HuH-7.5 (cell line): ENCODE data around the gene PRR7.
"Not testable (repeated sequence)": the region's sequence is repeated elsewhere in the genome, so short reads cannot be mapped to it uniquely, and the experiment has no call there.

Experiments
- DNase-seq: peaks from one replicate; pipeline ENCODE4 v3.0.0; 2011; ENCODE audit warnings: low spot score

Gene PRR7

DNA sequence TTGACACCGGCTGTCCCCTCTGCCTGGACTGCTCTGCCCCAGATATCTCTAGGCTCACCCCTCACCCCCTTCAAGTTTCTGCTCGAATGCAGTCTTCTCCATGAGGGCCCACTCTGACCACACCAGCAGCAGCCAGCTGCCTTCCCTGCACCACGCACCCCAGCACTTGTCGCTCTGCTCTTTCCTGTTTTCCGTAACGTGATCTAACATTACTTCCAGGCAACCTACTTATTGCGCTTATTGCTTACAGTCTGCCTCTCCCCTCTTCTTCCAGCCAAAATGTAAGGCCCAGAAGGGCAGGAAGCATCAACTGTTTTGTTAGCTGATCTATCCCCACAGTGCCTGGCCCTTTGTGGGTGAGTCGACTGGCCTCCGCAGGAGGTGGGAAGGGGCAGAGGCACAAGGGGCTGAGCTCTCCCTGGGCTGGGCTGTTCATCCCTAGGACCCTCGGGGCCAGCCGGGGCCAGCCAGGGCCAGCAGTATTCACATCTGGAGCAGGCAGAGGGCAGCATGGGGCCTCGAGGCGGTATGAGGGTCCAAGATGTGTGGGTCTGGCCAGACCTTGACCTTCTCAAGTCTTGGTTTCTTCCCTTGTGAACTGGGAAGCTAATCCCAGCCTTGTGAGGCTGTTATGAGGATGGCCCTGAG is 38.4 kb downstream of the PRR7 start:
- DNase-seq = no peak

DNA sequence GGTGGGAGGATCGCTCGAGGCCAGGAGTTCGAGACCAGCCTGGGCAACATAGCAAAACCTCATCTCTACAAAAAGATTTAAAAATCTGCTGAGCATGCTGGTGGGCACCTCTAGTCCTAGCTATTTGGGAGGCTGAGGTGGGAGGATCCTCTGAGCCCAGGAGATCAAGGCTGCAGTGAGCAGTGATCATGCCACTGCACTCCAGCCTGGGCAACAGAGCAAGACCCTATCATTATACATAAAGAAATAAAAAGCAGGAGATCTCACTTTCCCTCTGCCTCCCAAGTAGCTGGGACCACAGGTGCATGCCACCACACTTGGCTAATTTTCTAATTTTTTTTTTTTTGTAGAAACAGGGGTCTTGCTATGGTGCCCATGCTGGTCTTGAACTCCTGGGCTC is 39.1 kb downstream of the PRR7 start:
- not testable (repeated sequence) for DNase-seq

GRCh38 chr5:177486256-177486655 is 39.6 kb downstream of the PRR7 start:
- no peak for DNase-seq

GRCh38 chr5:177487144-177487543 is 40.5 kb downstream of the PRR7 start:
- DNase-seq = no peak

DNA sequence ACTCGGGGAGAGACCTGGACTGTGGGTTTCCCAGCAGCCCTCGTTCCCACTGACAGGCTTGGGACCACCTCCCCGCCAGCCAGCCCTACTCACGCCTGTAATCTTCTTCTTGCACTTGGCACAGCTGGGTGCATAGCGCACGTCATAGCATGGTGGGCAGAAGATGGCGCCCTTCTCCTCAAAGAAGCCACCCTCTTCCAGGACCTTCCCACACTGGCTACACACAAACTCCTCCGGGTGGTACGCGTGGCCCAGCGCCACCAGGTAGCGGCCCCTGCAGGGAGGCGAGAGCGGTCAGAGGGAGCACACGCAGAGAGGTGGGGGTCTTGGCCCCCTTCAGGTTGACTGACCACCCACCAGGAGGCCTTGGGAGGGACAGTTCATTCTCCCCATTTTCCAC is 41.4 kb downstream of the PRR7 start:
- no peak for DNase-seq

- DNase-seq = no peak
Measured at GRCh38 chr5:177489119-177489716, 42.6 kb downstream of the PRR7 start.

DNA sequence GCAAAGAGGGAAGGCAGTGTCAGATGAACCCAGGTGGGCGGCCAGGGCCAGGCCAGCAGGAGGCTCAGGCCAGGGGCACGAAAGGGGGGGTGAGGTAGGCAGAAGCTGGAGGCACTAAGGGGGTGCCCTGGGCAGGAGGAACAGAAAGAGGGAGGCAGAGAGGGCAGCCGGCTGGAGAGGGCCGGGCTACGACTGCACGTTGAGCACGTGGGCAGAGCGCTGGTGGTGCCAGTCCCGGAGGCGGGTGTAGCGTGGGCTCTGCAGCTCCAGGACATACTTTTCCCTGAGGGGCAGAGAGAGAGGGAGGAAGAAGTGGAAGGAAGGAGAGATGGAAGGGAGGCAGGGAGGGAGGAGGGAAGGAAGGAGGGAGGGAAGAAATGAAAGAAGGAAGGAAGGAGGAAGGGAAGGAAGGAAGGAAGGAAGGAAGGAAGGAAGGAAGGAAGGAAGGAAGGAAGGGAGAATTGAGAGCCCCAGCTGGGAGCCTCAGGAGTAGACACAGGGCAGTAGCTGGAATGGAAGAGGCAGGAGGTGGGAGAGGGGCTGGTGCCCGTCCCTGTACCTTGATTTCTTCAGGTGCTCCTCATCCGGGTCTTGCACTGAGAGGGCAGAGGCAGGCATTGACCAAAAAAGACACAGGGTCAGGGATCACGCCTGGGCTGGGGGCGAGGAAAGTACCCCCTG is 43.8 kb downstream of the PRR7 start:
- no peak for DNase-seq

DNA sequence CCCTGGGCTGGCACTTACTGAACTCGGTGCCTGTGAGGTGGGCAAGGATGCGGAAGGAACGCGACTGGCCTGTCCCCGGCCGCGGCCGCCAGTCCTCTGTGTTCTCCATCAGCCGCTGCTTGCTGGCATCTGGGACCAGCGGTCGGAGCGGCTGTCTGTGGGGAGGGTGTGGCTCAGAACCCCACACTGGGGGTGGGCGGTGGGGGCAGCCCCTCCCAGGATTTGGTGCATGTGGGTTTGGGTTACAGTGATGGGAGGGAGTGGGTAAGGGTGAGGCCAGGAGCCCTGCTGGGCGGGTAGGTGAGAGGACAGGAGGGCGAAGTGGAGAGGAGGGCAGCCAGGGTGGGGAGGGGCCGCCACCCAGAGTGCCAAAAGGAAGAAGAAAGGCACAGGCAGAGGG is 44.4 kb downstream of the PRR7 start:
- no peak for DNase-seq

DNA sequence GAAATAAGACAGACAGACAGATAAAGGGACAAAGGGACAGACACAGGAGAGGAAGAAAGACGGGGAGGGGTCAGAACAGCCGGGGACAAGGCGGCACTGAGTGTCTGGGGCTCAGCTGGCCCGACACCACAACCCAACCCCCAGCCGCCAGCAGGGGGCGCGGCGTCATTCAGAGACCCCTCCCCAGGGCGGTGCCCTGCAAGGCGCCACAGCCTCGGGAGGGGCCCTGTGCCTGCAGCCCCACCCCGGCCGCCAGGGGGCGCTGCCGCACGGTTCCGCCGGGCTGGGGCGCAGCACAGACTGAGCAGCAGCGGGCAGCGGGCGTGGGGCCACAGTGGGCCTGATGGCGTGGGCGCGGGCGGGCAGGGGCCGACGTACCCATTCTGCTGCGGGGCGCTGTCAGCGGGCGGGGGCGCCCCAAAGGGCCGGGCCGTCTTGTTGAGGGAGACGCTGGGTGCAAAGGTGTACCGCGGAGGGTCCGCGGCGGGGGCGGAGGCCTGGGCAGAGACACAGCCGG is 44.9 kb downstream of the PRR7 start:
- peak; percentile 92 for DNase-seq

- DNase-seq = no peak
Measured at GRCh38 chr5:177491983-177492746, 45.6 kb downstream of the PRR7 start.

DNA sequence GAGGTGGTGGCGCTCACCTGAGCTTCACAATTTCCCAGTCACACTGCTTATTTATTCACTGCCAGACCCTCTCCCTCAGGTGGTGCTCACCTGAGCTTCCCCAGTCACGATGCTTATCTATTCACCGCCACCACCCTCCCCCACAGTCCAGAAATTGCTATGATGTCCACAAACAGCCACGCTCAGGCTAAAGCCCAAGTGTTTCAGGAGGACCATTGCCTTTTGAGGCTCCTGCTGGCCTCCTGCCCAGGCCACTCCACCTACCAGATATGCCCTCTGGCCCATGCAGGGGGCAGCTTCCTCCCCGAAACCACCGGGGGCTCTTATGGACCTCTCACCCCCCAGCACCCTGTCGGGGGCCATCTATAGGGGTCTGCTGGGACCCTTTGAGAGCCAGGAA is 46.2 kb downstream of the PRR7 start:
- no peak for DNase-seq

- DNase-seq = no peak
Measured at GRCh38 chr5:177493795-177494345, 47.3 kb downstream of the PRR7 start.

- no peak for DNase-seq
Measured at GRCh38 chr5:177494346-177495195, 48.0 kb downstream of the PRR7 start.

DNA sequence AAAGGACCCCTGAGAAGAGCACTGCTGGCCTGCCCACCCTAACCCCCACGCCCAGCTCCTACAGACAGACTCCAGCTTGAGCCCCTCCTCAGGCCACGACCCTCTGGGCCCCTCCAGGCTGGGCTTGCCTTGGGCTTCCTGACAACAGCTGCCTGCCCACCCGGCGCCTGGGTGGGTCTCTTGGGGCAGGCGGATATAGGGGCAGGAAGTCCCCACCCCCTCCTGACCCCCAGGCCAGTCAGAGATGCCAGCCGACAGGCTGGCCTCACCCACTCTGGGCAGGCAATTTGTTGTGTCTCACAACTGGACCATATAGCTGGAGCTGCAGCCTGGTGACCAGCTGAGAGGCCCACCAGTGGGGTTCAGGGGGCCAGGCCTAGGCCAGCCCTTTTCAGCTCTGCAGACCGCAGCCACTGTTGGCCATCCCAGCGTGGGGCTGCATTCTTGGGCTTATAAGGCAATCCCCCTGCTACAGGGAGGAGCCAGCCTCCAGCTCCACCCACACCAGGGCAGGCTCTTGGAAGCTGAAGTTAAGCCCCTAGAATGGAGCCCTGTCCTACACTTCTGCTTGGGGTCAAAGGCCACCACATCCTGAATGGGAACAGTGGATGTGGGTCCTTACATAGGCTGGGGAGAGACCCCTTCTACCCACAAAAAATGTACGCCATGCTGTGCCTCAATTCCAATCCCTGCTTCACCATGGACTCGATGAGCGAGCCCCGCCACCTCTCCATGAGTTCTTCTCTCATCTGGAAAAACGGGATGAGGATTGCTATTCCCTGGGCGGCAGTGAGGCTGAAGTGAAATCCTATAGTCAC is 48.8 kb downstream of the PRR7 start:
- DNase-seq = no peak

- peak; percentile 92 for DNase-seq
Measured at GRCh38 chr5:177496070-177496726, 49.6 kb downstream of the PRR7 start.

GRCh38 chr5:177496727-177497291 is 50.2 kb downstream of the PRR7 start:
- peak; percentile 92 for DNase-seq

GRCh38 chr5:177497292-177498012 is 50.8 kb downstream of the PRR7 start, which contains the start of gene PDLIM7:
Gene PDLIM7, minus strand, starts transcription at chr5:177497604. Its CDS starts 1,092 bp downstream, at chr5:177496512.
- peak; percentile 100 for DNase-seq

DNA sequence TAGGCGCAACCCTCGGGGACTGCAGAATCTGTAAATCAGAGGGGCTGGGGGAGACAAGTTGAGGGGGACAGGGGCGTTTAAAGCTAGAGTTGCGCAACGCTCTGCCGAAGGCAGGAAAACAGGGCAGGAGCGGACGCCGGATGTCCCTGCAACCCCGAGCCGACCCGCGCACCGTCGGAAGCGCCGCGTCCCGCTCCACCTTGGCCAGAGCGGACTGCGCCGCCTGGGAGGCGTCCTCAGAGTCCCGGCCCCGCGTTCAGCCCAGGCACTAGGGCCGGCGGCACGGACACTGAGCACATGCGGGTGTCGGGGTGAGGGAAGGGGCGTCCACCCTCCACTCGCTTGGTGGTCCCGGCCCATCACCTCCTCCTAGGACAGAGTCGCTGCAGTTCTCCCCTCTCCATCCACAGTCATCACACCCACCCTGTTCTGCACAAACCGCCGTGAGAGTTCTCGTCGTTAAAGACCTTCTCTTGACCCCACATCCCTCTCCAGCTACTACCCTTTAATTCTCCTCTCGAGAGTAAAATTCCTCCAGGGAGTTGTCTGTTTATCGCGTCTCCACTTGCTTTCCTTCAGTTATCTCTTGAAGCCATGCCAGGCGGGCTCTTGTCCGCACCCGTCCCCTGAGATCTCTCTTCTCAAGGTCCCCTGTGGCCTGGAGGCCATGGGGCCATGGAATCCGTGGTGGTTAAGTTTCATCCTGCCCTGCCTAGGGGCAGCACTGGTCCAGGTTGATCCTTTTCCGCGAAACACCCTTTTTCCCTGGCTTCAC is 51.6 kb downstream of the PRR7 start:
- peak; percentile 60 for DNase-seq
